ENCODE measurements around the gene KPTN.

KPTN gene

GRCh38 chr19:47483800-47484690 lies at the start of gene KPTN:
KPTN (minus strand) TSS chr19:47484219; CDS start chr19:47484160, 59 bp downstream.
- peaks cover 0 to 14% of the 10 kb centered on the region in 2 donors for H3K4me1 ChIP-seq (ENCODE audit: control insufficient read depth in 1 of 2, insufficient read depth in 2 of 2, low read length in 2 of 2)
- peak within 1 kb of the TSS; percentile 85 for H3K27ac ChIP-seq (ENCODE audit: low read length)
- no peaks in the 10 kb centered on the region for H3K9me3 ChIP-seq (ENCODE audit: control insufficient read depth in 1 of 2, low read length in 2 of 2)
- no peaks in the 10 kb centered on the region for H3K27me3 ChIP-seq (ENCODE audit: low read depth, low read length)
- H3K4me3 ChIP-seq (ENCODE audit: low read depth in 1 of 2, low read length in 2 of 2), result peak within 1 kb of the TSS; percentile 68 to 73
- H3K36me3 ChIP-seq (ENCODE audit: control insufficient read depth in 1 of 2, insufficient read depth in 2 of 2, low read length in 2 of 2), result peaks cover 11 to 19% of the 10 kb centered on the region in 2 donors

GRCh38 chr19:47531640-47532387 lies 47.8 kb upstream of the KPTN start:
- no peaks in the 10 kb centered on the region for H3K4me1 ChIP-seq (ENCODE audit: control insufficient read depth in 1 of 2, insufficient read depth in 2 of 2, low read length in 2 of 2)
- no peaks in the 10 kb centered on the region for H3K9me3 ChIP-seq (ENCODE audit: control insufficient read depth in 1 of 2, low read length in 2 of 2)
- H3K27ac ChIP-seq (ENCODE audit: low read length), result no peak overlapping the region
- no peaks in the 10 kb centered on the region for H3K27me3 ChIP-seq (ENCODE audit: low read depth, low read length)
- no peaks in the 10 kb centered on the region for H3K36me3 ChIP-seq (ENCODE audit: control insufficient read depth in 1 of 2, insufficient read depth in 2 of 2, low read length in 2 of 2)
- no peak overlapping the region for H3K4me3 ChIP-seq (ENCODE audit: low read depth in 1 of 2, low read length in 2 of 2)

DNA sequence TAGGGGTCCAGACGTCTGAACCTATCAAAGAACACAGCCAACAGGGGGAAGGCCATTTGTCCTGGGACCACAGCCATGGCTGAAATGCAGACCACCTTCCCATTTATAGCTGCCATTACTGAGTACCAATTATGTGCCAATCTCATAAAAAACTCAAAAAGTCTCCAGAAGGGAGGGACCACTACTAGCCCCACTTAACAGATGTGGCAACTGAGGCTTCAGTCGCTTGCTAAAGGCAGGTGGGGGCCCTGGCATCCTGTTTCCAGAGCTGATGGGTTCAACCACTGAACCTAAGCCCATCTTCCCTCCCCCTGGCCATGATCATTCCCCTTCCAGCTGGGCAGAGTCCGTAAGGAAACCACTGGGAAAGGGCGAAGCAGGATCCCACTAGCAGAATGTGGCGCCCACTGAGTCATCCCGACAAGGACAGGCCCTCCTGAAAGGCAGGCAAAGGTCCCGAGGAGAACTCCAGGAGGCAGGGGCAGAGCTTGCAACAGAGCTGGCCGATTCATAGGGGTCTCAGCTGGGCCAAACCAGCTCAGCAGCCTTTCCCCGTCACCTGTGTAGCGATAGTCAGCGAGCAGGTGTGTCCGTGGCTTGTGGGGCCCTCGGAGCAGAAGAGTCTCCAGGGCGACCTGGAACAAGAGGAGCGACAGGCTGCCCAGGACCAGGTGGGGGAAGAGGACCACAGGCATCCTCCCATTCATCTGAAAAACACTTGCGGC lies 45.2 kb upstream of the KPTN start:
- Histone ChIP-seq H3K9me3 (ENCODE audit: control insufficient read depth in 1 of 2, low read length in 2 of 2) (no peaks in the 10 kb centered on the region), H3K4me1 (ENCODE audit: control insufficient read depth in 1 of 2, insufficient read depth in 2 of 2, low read length in 2 of 2) (no peaks in the 10 kb centered on the region), H3K27me3 (ENCODE audit: low read depth, low read length) (no peaks in the 10 kb centered on the region), H3K4me3 (ENCODE audit: low read depth in 1 of 2, low read length in 2 of 2) (no peak overlapping the region), H3K36me3 (ENCODE audit: control insufficient read depth in 1 of 2, insufficient read depth in 2 of 2, low read length in 2 of 2) (no peaks in the 10 kb centered on the region), H3K27ac (ENCODE audit: low read length) (no peak overlapping the region)

DNA sequence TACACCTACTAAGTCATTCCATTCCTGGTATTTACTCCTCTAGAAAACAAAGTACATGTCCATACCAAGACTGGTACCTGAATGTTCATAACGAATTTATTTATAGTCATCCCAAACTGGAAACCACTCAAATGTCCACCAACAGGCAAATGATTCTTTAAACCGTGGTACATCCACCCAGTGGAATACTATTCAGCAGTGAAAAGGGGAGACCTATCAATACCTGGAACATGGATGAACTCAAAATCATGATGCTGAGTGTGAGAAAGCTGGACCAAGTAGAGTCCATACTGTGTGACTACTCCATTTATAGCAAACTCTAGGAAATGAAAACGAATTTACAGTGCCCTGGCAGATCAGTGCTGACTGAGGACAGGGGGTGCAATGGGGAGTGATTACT lies 42.8 kb upstream of the KPTN start:
- H3K36me3 ChIP-seq (ENCODE audit: control insufficient read depth in 1 of 2, insufficient read depth in 2 of 2, low read length in 2 of 2), result no peaks in the 10 kb centered on the region
- no peaks in the 10 kb centered on the region for H3K27me3 ChIP-seq (ENCODE audit: low read depth, low read length)
- H3K4me1 ChIP-seq (ENCODE audit: control insufficient read depth in 1 of 2, insufficient read depth in 2 of 2, low read length in 2 of 2), result peaks cover 3 to 4% of the 10 kb centered on the region in 2 donors
- no peak overlapping the region for H3K4me3 ChIP-seq (ENCODE audit: low read depth in 1 of 2, low read length in 2 of 2)
- no peak overlapping the region for H3K27ac ChIP-seq (ENCODE audit: low read length)
- no peaks in the 10 kb centered on the region for H3K9me3 ChIP-seq (ENCODE audit: control insufficient read depth in 1 of 2, low read length in 2 of 2)

DNA sequence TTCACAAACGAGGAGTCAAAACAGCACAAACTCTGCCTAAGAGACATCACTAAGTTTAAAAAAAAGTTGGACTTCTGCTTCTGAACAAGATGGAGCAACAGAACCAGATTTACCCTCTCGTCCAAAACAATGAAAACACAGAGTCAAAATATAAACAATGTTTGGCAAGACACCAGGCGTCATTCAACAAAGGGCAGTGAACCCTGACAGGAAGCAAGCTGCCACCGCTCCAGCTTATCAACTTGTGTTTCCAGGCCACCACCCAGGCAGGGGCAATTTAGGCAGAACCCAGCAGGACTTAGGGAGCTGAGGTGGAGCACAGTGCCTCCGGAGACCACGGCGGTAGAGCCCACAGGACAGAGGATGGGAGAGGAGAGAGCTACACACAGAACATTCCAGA lies 39.5 kb upstream of the KPTN start:
- H3K27ac ChIP-seq (ENCODE audit: low read length), result no peak overlapping the region
- H3K4me3 ChIP-seq (ENCODE audit: low read depth in 1 of 2, low read length in 2 of 2), result no peak overlapping the region
- no peaks in the 10 kb centered on the region for H3K36me3 ChIP-seq (ENCODE audit: control insufficient read depth in 1 of 2, insufficient read depth in 2 of 2, low read length in 2 of 2)
- no peaks in the 10 kb centered on the region for H3K27me3 ChIP-seq (ENCODE audit: low read depth, low read length)
- H3K4me1 ChIP-seq (ENCODE audit: control insufficient read depth in 1 of 2, insufficient read depth in 2 of 2, low read length in 2 of 2), result peaks cover 3 to 6% of the 10 kb centered on the region in 2 donors
- no peaks in the 10 kb centered on the region for H3K9me3 ChIP-seq (ENCODE audit: control insufficient read depth in 1 of 2, low read length in 2 of 2)

- H3K27ac ChIP-seq (ENCODE audit: low read length), result no peak overlapping the region
- H3K36me3 ChIP-seq (ENCODE audit: control insufficient read depth in 1 of 2, insufficient read depth in 2 of 2, low read length in 2 of 2), result no peaks in the 10 kb centered on the region
- no peaks in the 10 kb centered on the region for H3K27me3 ChIP-seq (ENCODE audit: low read depth, low read length)
- H3K4me1 ChIP-seq (ENCODE audit: control insufficient read depth in 1 of 2, insufficient read depth in 2 of 2, low read length in 2 of 2), result peaks cover 3 to 6% of the 10 kb centered on the region in 2 donors
- H3K4me3 ChIP-seq (ENCODE audit: low read depth in 1 of 2, low read length in 2 of 2), result no peak overlapping the region
- H3K9me3 ChIP-seq (ENCODE audit: control insufficient read depth in 1 of 2, low read length in 2 of 2), result no peaks in the 10 kb centered on the region
Measured at GRCh38 chr19:47521473-47522180, 37.6 kb upstream of the KPTN start.

GRCh38 chr19:47520839-47521238 lies 36.8 kb upstream of the KPTN start:
- no peak overlapping the region for H3K27ac ChIP-seq (ENCODE audit: low read length)
- no peaks in the 10 kb centered on the region for H3K36me3 ChIP-seq (ENCODE audit: control insufficient read depth in 1 of 2, insufficient read depth in 2 of 2, low read length in 2 of 2)
- no peaks in the 10 kb centered on the region for H3K9me3 ChIP-seq (ENCODE audit: control insufficient read depth in 1 of 2, low read length in 2 of 2)
- no peak overlapping the region for H3K4me3 ChIP-seq (ENCODE audit: low read depth in 1 of 2, low read length in 2 of 2)
- H3K4me1 ChIP-seq (ENCODE audit: control insufficient read depth in 1 of 2, insufficient read depth in 2 of 2, low read length in 2 of 2), result peaks cover 3 to 6% of the 10 kb centered on the region in 2 donors
- H3K27me3 ChIP-seq (ENCODE audit: low read depth, low read length), result no peaks in the 10 kb centered on the region

- no peak overlapping the region for H3K4me3 ChIP-seq (ENCODE audit: low read depth in 1 of 2, low read length in 2 of 2)
- no peaks in the 10 kb centered on the region for H3K27me3 ChIP-seq (ENCODE audit: low read depth, low read length)
- H3K9me3 ChIP-seq (ENCODE audit: control insufficient read depth in 1 of 2, low read length in 2 of 2), result no peaks in the 10 kb centered on the region
- no peaks in the 10 kb centered on the region for H3K36me3 ChIP-seq (ENCODE audit: control insufficient read depth in 1 of 2, insufficient read depth in 2 of 2, low read length in 2 of 2)
- H3K27ac ChIP-seq (ENCODE audit: low read length), result no peak overlapping the region
- peaks cover 3 to 6% of the 10 kb centered on the region in 2 donors for H3K4me1 ChIP-seq (ENCODE audit: control insufficient read depth in 1 of 2, insufficient read depth in 2 of 2, low read length in 2 of 2)
Measured at GRCh38 chr19:47520343-47520806, 36.4 kb upstream of the KPTN start.

- H3K27me3 ChIP-seq (ENCODE audit: low read depth, low read length), result no peaks in the 10 kb centered on the region
- H3K36me3 ChIP-seq (ENCODE audit: control insufficient read depth in 1 of 2, insufficient read depth in 2 of 2, low read length in 2 of 2), result peaks cover 0 to 6% of the 10 kb centered on the region in 2 donors
- H3K4me1 ChIP-seq (ENCODE audit: control insufficient read depth in 1 of 2, insufficient read depth in 2 of 2, low read length in 2 of 2), result peaks cover 3 to 11% of the 10 kb centered on the region in 2 donors
- H3K27ac ChIP-seq (ENCODE audit: low read length), result no peak overlapping the region
- no peaks in the 10 kb centered on the region for H3K9me3 ChIP-seq (ENCODE audit: control insufficient read depth in 1 of 2, low read length in 2 of 2)
- H3K4me3 ChIP-seq (ENCODE audit: low read depth in 1 of 2, low read length in 2 of 2), result no peak overlapping the region
Measured at GRCh38 chr19:47518854-47519253, 34.8 kb upstream of the KPTN start.

DNA sequence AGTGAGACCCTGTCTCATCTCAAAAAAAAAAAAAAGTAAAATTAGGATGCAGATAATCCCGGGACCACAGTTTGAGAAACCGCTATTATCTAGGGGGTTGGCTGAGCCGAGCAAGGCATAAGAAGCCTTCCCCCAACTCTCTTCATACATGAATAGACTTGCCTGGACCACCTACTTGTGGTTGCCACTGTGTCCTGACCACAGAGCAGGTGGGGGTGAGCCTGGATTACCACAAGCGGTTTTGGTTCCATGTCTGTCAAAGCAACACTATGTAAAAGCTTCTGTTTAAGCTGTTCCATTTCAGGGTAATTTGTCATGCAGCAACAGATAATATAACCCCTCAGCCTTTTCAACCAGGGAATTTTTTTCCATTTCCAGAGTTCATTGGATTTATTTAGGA lies 34.1 kb upstream of the KPTN start:
- H3K9me3 ChIP-seq (ENCODE audit: control insufficient read depth in 1 of 2, low read length in 2 of 2), result no peaks in the 10 kb centered on the region
- no peak overlapping the region for H3K27ac ChIP-seq (ENCODE audit: low read length)
- no peaks in the 10 kb centered on the region for H3K27me3 ChIP-seq (ENCODE audit: low read depth, low read length)
- peaks cover 0 to 6% of the 10 kb centered on the region in 2 donors for H3K36me3 ChIP-seq (ENCODE audit: control insufficient read depth in 1 of 2, insufficient read depth in 2 of 2, low read length in 2 of 2)
- peaks cover 6 to 18% of the 10 kb centered on the region in 2 donors for H3K4me1 ChIP-seq (ENCODE audit: control insufficient read depth in 1 of 2, insufficient read depth in 2 of 2, low read length in 2 of 2)
- H3K4me3 ChIP-seq (ENCODE audit: low read depth in 1 of 2, low read length in 2 of 2), result no peak overlapping the region
